Glutamatergic neuron (in vitro differentiated cells): Measurements from ENCODE around the gene WWP2. TPM values are rescaled to one million over a fixed set of nuclear protein-coding genes. Genes with fewer than 3 reads are reported as not detected.

Experiments used
- DNase-seq: peaks from one replicate; pipeline ENCODE4 v3.0.0; 2022
- H3K27ac Mint-ChIP-seq: one replicate; pipeline ENCODE4 v1.8.0; 2020; ENCODE audit warnings: mild to moderate bottlenecking, mixed read lengths, inconsistent platforms; ENCODE audit not compliant: unreplicated experiment
- H3K27me3 Mint-ChIP-seq: one replicate; pipeline ENCODE4 v1.8.0; 2020; ENCODE audit warnings: mild to moderate bottlenecking, moderate library complexity, mixed read lengths, inconsistent platforms; ENCODE audit not compliant: unreplicated experiment
- H3K36me3 Mint-ChIP-seq: one replicate; pipeline ENCODE4 v1.8.0; 2020; ENCODE audit warnings: mild to moderate bottlenecking, mixed read lengths, inconsistent platforms; ENCODE audit not compliant: unreplicated experiment
- H3K4me1 Mint-ChIP-seq: one replicate; pipeline ENCODE4 v1.8.0; 2020; ENCODE audit warnings: mild to moderate bottlenecking, low read depth, mixed read lengths, inconsistent platforms; ENCODE audit not compliant: unreplicated experiment
- H3K4me3 Mint-ChIP-seq: one replicate; pipeline ENCODE4 v1.8.0; 2020; ENCODE audit warnings: mild to moderate bottlenecking, mixed read lengths, inconsistent platforms; ENCODE audit not compliant: unreplicated experiment
- H3K9me3 Mint-ChIP-seq: one replicate; pipeline ENCODE4 v1.8.0; 2020; ENCODE audit warnings: mild to moderate bottlenecking, moderate library complexity, mixed read lengths, inconsistent platforms; ENCODE audit not compliant: unreplicated experiment
- CTCF ChIP-seq: fragments of 200-600 bp; sonication (generic); IDR thresholded peaks from one replicate; pipeline ENCODE4 v1.5.0; 2021; ENCODE audit not compliant: partially characterized antibody, unreplicated experiment
- total RNA-seq: library from RNA; stranded (reverse); fragmentation: NEBNext Ultra II Directional; extraction: Animal tissue kit (Norgen Biotek cat#: 25700); gene quantifications from one replicate; pipeline ENCODE4 v1.2.1, GENCODE V29; 2021; ENCODE audit not compliant: unreplicated experiment

The WWP2 gene
- total RNA-seq, 1 donor from 2014 or later = 46.8 TPM

- Mint-ChIP-seq H3K4me3 (peak overlapping the region; percentile 28), H3K4me1 (peaks cover 23% of the 10 kb centered on the region), H3K9me3 (peaks cover 14% of the 10 kb centered on the region), H3K36me3 (no peaks in the 10 kb centered on the region), H3K27ac (peak overlapping the region; percentile 93), H3K27me3 (peaks cover 7% of the 10 kb centered on the region)
- no peak for TF ChIP-seq CTCF
- peak; percentile 77 for DNase-seq
Measured at GRCh38 chr16:69937465-69937951, 175.4 kb downstream of the WWP2 start.

- no peak for DNase-seq
- Mint-ChIP-seq H3K27ac (no peak overlapping the region), H3K9me3 (peaks cover 14% of the 10 kb centered on the region), H3K36me3 (no peaks in the 10 kb centered on the region), H3K4me3 (no peak overlapping the region), H3K4me1 (peaks cover 23% of the 10 kb centered on the region), H3K27me3 (peaks cover 6% of the 10 kb centered on the region)
- no peak for TF ChIP-seq CTCF
Measured at GRCh38 chr16:69938981-69939820, 177.1 kb downstream of the WWP2 start.

GRCh38 chr16:69939821-69940585 is 177.9 kb downstream of the WWP2 start:
- no peak for TF ChIP-seq CTCF
- no peak for DNase-seq
- H3K9me3 Mint-ChIP-seq = peaks cover 14% of the 10 kb centered on the region
- no peaks in the 10 kb centered on the region for H3K36me3 Mint-ChIP-seq
- H3K4me1 Mint-ChIP-seq = peaks cover 23% of the 10 kb centered on the region
- no peak overlapping the region for H3K4me3 Mint-ChIP-seq
- no peak overlapping the region for H3K27ac Mint-ChIP-seq
- peaks cover 6% of the 10 kb centered on the region for H3K27me3 Mint-ChIP-seq

GRCh38 chr16:69940676-69941075 is 178.5 kb downstream of the WWP2 start:
- H3K4me3 Mint-ChIP-seq = no peak overlapping the region
- DNase-seq = no peak
- no peaks in the 10 kb centered on the region for H3K36me3 Mint-ChIP-seq
- H3K27ac Mint-ChIP-seq = no peak overlapping the region
- TF ChIP-seq CTCF = no peak
- peaks cover 23% of the 10 kb centered on the region for H3K4me1 Mint-ChIP-seq
- peaks cover 6% of the 10 kb centered on the region for H3K27me3 Mint-ChIP-seq
- H3K9me3 Mint-ChIP-seq = peaks cover 14% of the 10 kb centered on the region
